ENCODE data around the gene CDKN1C. TPM values are rescaled to one million over a fixed set of nuclear protein-coding genes. Genes with fewer than 3 reads are reported as not detected.

CDKN1C gene
- total RNA-seq, 1 donor from 2014 or later, result 18.1 TPM

DNA sequence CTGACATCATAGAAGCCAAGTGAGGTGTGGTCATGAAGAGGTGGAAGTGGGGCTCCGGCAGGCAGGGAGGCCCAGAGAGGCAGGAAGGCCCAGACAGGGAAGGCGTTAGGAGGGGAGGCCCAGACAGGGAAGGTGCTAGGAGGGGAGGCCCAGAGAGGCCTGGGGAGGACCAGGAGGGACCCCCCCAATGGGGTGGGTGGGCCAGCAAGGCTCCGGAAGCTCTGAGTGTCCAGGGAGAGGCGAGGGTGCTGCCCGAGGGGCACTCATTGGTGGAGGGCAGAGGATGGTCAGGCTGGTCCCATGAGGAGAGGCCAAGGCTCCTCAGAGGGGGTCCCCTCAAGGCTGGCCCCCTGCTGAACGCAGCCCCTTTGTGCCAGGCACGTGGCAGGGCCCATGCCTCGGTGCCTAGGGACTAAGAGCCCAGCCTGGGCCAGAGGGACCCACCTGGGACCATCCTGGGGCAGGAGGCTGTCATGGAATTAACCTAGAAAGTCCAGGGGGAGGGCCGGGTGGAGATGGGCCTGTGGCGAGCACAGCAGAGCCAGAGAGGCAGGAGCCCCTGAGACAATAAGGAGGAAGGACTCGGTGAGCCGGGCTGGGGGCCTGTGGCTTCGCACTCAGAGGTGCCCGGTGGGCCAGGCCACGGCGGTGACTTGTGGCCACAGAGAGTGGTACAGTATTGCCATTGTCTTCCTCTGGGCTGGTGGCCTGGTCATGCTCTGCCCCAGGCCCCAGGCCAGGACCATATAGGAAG is 31.5 kb upstream of the CDKN1C start:
- TF ChIP-seq, protein P1, sequence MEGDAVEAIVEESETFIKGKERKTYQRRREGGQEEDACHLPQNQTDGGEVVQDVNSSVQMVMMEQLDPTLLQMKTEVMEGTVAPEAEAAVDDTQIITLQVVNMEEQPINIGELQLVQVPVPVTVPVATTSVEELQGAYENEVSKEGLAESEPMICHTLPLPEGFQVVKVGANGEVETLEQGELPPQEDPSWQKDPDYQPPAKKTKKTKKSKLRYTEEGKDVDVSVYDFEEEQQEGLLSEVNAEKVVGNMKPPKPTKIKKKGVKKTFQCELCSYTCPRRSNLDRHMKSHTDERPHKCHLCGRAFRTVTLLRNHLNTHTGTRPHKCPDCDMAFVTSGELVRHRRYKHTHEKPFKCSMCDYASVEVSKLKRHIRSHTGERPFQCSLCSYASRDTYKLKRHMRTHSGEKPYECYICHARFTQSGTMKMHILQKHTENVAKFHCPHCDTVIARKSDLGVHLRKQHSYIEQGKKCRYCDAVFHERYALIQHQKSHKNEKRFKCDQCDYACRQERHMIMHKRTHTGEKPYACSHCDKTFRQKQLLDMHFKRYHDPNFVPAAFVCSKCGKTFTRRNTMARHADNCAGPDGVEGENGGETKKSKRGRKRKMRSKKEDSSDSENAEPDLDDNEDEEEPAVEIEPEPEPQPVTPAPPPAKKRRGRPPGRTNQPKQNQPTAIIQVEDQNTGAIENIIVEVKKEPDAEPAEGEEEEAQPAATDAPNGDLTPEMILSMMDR (IDR thresholded peaks at IDR 0.05), result no peak
- DNase-seq (ENCODE audit: low spot score in 2 of 2), result no peak
- no peak overlapping the region for H3K27ac ChIP-seq
- H3K4me3 ChIP-seq, result no peak overlapping the region
- H3K9me3 ChIP-seq, result no peaks in the 10 kb centered on the region
- H3K27me3 ChIP-seq, result no peaks in the 10 kb centered on the region
- intact Hi-C loops (cut with DNase I), result no loop called here
- H3K36me3 ChIP-seq, result no peaks in the 10 kb centered on the region
- H3K4me1 ChIP-seq, result no peaks in the 10 kb centered on the region

DNA sequence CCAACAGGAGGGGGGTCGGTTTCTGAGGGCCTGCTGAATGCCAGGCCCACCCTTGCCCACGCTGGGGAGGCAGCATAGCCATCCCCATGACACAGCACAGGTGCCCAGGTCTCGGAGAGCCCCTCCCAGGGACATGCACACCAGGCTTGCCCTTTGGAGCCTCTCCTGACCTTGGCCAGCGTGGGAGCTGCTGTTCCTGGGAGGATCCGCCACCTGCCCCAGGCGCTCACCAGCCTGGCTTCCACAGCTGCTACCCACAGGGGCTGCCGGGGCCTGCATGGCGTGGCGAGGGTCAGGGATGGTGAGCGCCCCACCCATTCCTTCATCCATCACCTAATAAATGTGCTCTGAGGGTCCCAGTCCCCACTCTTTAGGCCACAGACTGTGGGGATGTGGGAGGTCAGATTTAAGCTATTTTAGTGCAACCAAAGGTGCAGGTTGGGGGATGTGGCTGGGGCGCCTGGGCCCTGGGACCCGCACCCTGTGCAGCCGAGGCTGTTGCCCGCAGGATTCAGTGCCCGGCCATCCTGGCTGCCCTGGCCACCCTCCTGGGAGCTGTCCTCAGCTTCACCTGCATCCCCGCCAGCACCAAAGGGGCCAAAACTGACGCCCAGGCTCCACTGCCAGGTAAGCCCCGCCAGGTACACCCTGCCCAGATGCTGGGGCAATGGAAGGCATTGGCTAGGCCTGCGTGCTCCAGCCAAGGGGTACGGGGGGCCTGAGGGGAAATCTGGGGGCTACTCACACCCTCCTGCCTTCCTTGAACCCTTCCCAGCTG is 30.7 kb upstream of the CDKN1C start:
- Histone ChIP-seq H3K4me3 (no peak overlapping the region), H3K4me1 (no peaks in the 10 kb centered on the region), H3K36me3 (no peaks in the 10 kb centered on the region), H3K27me3 (no peaks in the 10 kb centered on the region), H3K27ac (no peak overlapping the region), H3K9me3 (no peaks in the 10 kb centered on the region)
- TF ChIP-seq, protein P1 (IDR thresholded peaks at IDR 0.05), result no peak
- no peak for DNase-seq (ENCODE audit: low spot score in 2 of 2)
- intact Hi-C loops (cut with DNase I), result no loop called here

DNA sequence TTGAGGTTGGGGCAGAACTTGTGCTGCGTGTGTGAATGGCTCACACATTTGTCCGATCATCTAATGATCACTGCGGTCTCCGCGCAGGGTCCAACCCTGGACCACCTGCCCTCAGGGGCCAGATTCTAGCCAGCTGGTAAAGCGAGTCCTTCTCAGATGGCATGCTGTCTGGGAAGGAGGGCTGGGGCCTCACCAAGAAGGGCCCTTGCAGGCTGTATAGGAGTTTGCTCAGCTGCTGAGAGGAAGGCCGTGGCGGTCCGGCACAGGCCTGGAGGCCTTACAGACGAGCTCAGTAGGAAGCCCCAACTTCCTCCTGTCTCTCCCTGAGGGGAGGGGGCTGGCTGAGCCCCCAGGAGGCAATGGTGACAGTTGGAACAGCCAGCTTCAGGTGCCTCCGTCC is 29.9 kb upstream of the CDKN1C start:
- Histone ChIP-seq H3K4me3 (no peak overlapping the region), H3K4me1 (no peaks in the 10 kb centered on the region), H3K36me3 (no peaks in the 10 kb centered on the region), H3K27ac (no peak overlapping the region), H3K27me3 (no peaks in the 10 kb centered on the region), H3K9me3 (no peaks in the 10 kb centered on the region)
- intact Hi-C loops (cut with DNase I), result no loop called here
- TF ChIP-seq, protein P1 (IDR thresholded peaks at IDR 0.05), result no peak
- DNase-seq (ENCODE audit: low spot score in 2 of 2), result no peak

DNA sequence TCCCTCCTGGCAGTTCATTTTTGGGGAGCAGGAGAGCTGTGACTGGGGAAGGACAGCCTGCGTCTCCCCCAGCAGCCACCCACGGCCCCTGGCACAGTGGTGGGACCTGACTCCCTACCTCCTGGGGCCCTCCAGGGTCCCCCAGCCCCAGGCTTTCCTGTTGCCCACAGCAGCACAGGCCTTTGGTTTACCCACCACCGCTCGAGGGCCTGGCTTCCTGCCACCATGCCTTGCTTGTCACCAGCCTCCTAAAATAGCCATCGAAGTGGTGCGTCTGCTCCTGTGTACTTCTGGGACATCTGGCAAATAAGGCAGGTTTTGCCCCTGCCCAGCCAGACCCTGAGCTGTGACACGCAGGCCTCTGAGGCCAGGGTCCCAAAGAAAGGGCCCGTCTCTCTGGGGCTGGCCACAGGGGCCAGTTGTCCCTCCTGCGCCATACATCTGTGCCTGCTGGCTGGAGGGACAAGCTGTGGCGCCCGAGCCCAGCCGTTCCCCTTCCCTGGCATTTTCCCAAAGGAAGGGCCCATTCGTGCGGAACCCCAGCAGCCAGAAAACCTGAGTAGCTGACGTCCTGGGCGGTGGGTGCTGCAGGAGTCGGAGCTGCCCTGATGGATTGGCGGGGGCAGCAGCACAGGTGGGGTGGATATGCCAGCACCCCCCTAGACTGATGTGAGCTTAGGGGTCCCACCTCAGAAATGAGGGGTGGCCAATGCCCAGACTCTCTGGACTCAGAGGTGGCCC is 29.1 kb upstream of the CDKN1C start:
- TF ChIP-seq, protein P1 (IDR thresholded peaks at IDR 0.05), result no peak
- Histone ChIP-seq H3K27ac (no peak overlapping the region), H3K4me3 (no peak overlapping the region), H3K4me1 (peaks cover 0 to 2% of the 10 kb centered on the region in 2 donors), H3K9me3 (no peaks in the 10 kb centered on the region), H3K27me3 (no peaks in the 10 kb centered on the region), H3K36me3 (no peaks in the 10 kb centered on the region)
- intact Hi-C loops (cut with DNase I), result no loop called here
- no peak for DNase-seq (ENCODE audit: low spot score in 2 of 2)

DNA sequence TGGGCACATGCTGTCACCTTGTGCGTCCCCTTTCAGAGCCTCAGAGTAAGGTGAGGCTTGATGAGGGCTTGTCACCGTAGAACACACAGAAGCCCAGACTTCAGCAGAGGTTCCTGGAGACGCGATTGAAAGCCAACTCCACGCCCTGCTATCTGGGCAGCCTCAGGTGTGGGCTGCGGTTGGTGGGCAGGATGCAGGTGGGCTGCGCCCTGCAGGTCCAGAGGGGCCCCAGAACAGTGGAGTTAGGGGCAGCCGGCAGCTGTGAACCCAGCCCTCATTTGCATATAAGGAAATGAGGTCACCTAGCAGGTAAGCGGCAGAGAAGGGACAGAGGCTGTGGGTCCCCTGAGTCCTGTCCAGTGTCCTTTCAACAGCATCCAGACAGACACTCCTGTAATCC is 28.2 kb upstream of the CDKN1C start:
- no peak overlapping the region for H3K4me3 ChIP-seq
- H3K36me3 ChIP-seq, result no peaks in the 10 kb centered on the region
- intact Hi-C loops (cut with DNase I), result no loop called here
- peaks cover 0 to 7% of the 10 kb centered on the region in 2 donors for H3K4me1 ChIP-seq
- no peaks in the 10 kb centered on the region for H3K27me3 ChIP-seq
- H3K9me3 ChIP-seq, result no peaks in the 10 kb centered on the region
- TF ChIP-seq, protein P1 (IDR thresholded peaks at IDR 0.05), result no peak
- no peak overlapping the region for H3K27ac ChIP-seq
- no peak for DNase-seq (ENCODE audit: low spot score in 2 of 2)
